ENCODE data around the gene KASH5.

KASH5 gene

DNA sequence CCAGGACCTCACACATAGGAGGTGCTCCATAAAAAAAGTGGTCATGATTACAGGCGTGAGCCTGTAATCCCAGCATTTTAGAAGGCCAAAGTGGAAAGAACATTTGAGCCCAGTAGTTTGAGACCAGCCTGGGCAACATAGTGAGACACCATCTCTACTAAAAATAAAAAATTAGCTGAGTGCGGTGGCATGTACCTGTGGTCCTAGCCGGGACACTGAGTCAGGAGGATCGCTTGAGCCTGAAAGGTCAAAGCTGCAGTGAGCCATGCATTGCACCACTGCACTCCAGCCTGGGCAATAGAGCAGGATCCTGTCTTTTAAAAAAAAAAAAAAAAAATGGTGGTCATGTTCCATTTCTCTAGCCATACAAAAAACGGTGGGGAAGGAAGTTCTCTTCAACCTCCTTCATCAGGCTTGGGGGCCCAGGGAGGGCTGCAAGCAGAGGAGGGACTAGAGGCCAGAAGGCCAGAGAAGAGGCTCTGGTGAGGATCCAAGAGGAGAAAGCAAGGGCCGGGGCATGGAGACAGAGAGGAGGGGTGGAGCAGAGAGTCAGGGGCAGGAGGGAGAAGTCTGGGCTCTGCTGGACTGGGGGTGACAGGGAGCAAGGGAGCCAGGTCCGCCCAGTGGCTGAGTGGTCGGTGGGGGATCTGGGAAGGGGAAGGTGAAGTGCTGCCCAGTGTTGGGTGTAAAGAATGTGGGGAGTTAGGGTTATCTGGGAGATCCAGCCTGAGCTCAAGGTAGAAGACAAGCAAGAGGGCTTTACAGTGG is 8.9 kb downstream of the KASH5 start:
- no peak for DNase-seq

DNA sequence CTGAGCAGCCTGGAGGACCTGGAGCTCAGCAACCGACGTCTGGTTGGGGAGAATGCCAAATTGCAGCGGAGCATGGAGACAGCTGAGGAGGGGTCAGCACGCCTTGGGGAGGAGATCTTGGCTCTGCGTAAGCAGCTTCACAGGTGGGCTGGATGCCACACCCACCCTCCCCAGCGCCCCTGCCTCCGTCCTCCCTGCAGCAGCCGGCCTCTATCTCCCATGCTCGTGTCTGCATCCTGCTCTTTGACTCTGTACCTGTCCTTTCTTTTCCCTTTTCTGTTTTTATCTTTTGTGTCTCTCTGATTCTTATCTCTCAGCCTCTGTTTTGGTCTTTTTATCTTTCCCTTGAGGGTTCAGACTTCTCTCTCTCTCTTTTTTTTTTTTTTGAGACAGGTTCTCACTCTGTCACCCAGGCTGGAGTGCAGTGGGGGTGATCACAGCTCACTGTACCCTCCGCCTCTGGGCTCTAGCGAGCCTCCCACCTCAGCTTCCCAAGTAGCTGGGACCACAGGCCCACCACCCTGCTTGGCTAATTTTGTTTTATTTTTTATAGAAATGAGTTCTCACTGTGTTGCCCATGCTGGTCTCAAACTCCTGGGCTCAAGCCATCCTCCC is 10.1 kb downstream of the KASH5 start:
- no peak for DNase-seq

DNA sequence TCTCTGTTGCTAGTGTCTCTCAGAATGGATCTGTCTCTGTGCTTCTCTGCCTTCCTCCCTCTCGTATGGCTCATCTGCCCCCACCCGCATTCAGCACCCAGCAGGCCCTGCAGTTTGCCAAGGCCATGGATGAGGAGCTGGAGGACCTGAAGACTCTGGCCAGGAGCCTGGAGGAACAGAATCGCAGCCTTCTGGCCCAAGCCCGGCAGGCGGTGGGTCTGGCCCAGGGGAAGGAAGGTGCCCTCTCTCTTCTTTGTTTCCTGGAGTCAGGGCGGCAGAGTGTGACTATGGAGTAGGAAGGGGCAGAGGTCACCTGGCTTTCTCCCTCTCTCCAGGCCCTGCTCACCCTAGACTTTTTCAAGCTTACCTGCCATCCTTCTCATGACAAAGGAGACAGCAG is 10.9 kb downstream of the KASH5 start:
- DNase-seq = no peak

DNA sequence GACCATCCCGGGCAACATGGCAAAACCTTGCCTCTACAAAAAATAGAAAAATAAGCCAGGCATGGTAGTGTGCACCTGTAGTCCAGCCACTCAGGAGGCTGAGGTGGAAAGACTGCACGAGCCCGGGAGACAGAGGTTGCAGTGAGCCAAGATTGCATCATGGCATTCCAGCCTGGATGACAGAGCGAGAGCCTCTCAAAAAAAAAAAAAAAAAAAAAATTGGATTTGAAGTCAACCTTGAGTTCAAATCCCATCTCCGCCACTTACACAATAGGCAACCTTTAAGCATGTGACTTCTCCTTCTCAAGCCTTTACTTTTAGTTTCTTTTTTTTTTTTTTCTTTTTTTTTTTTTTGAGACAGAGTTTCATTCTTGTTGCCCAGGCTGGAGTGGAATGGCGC is 12.0 kb downstream of the KASH5 start:
- no peak for DNase-seq

DNA sequence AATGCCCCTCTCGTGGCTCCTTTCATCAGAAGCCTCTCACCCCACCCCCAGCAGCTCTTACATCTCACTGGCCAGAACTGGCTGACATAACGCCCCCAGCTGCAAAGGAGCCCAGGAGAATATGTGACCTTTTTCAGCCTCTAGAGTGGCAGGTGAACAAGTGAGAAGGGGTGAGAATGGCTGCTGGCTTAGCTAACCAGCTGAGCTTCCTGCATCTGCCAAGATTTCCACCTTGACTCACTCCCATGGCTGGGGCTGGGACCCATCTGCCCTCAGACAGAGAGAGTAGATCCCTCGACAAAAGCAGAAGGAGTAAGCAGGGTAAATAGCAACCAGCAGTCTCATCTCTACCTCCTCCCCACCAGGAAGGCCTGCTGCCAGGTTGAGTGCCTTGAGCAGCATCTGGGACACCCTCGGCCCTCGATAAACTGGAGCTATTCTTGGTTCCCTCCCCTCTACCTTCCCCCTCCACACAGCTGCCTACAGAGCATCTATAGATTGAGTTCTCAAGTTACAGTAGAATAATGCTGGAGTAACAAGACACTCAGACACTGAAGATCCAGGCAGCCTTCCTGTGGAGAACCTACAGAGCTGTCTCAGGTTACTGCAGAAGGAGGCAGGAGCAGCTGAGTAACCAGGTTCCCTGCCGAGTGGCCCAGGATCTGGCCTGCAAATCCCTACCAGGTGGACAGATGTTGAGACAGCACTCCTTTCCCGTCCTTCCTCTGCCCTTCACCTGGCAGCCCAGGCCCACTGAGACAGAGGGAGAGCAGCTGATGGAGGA is 15.5 kb downstream of the KASH5 start:
- DNase-seq = no peak

DNA sequence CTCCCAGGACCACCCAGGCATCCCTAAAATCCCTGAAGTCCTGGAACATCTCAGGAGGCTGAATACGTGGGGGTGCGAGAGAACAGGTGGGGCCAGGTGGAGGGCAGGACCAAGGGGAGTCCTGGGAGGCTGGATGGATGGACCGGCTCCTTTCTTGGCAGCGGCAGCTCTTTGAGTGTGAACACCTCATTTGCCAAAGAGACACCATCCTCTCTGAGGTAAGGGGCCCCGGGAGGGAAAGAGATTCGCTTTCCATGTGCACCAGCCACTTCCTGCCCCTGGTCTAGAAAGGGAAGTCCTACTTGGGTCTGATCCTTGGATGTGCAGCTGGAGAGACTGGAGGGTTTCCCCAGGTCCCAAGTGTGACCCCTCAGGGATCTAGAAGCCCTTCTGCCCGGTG is 19.0 kb downstream of the KASH5 start:
- DNase-seq = no peak

DNA sequence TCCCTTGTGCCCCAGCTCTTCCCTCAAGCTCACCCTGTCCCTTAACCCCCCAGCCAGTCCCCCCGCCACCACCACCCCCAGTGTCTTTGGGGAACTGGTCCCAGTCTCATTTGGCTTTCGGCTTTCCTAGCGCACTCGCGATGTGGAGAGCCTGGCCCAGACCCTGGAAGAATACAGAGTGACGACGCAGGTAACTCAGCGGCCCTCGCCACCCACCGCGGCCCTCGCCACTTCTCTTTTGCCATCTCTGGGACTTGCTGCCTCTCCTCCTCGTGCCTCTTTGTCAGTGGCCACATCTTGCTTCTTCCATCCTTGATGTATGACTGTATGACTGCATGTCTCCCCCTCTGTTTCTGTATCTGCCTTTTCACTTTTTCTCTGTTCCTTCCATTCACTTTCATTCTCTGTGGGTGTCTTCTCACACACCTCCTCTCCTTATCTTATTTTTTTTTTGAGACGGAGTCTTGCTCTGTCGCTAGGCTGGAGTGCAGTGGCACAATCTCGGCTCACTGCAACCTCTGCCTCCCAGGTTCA is 19.5 kb downstream of the KASH5 start:
- no peak for DNase-seq

DNA sequence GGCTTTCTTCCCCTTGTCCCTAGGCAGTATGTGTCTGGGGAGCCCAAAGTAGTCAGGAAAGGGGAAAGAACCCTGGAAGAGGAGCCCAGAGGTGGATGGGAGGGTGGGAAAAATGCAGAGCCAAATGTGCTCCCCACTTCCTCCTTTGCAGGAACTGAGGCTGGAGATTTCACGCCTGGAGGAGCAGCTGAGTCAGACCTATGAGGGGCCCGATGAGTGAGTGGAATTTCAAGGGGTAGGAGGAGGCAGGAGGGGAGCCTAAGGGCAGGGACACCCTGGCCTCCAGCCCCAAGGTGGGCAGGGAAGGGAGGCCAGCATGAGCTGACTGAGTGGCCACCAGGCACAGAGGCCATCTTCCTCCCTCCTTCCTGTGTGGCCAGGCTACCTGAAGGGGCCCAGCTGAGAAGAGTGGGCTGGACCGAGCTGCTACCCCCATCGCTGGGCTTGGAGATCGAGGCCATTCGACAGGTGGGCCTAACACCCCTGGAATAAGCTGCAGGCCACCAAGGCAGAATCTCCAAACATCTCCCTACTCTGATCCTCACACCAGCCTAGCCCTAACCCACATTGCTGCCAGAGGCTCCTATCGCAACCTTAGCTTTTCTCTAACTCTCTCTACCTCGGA is 20.9 kb downstream of the KASH5 start:
- no peak for DNase-seq

DNA sequence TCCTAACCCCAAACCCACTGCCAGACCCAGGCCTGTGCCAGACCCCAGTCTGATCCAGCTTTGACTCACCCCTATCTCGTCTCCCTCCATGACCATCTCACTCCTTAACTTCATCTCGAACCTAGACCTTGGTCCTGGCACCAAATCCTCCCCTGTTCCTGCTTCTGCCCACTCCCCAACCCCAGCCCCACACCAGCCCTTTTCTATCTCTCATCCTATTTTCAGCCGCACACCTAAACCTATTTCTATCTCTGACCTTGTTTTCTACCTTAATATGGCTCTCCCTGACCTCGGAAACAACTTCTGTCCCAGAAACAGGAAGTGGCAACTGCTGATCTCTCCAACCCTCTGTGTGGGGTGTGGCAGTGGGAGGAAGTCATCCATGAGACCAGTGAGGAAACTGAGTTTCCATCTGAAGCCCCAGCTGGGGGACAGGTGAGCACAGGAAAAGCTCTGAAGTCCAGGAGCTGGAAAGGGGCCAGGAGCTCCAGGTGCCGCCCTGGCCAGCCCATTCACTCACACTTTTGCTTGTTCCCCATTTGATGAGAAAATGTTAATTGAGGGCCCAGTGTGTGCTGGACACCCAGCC is 21.5 kb downstream of the KASH5 start:
- DNase-seq = peak in 1 of 5 donors; percentile 52

DNA sequence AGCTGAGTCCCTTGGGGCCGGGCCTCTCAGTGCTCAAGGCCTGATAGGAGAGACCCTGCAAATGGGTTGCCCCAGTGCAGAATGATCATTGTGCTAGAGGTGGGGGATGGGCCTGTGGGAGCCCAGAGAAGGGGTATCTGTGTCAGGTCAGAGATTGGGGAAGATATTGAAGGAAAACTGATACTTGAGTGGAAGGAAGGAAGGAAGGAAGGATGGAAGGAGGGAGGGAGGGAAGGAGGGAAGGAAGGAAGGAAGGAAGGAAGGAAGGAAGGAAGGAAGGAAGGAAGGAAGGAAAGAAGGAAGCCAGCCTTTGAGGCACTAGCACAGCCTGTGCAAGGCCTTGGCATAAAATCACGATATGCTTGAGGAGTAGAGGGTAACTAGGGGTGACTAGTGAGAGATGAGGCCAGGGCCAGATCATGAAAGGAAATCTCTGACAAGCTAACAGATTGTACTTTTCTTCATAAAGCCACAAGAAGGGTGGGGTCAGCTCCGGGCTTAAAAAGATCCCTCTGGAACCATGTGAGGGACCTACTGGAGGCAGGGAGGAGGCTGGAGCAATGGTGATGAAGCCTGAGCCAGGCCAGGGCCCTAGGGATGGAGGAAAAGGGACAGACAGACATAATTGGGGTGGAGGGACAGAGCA is 23.8 kb downstream of the KASH5 start:
- no peak for DNase-seq

DNA sequence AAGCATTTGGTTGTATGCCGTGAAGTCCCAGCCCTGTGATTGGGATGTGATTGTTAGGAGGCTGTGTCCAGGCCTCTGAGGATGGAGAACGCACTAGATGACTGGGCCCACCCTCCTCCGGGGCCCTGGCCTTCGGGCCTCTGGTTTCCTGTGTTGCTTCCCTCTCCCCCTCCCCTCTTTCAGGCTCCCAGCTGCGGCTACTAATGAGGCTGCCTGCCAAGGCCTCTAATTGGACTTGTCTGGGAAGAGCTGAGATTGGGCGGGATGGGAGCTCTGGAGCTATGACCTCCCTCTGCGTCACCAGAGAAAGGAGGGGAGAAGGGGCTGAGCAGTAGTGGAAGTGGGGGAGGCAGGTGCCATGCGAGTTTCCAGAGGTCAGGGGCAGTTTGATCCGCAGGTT is 25.3 kb downstream of the KASH5 start:
- no peak for DNase-seq

DNA sequence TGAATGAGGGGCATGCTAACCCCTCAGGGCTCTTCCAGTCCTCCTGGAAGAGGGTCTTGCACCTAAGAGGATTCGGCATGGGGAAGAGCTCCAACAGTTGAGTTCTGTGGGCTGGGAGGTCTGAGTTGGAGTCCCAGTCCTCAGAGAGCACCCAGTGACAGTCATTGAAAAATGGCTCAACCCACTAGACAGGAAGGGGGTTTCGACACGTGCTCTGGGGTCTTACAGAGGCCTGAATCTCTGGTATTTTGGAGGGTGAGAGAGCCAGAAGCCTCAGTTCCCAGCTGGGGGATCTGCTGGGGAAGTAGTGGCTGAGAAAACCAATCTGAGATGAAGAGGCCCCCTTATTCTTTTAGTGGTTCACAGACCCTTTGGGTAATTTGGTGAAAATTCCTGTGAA is 26.2 kb downstream of the KASH5 start:
- no peak for DNase-seq

DNA sequence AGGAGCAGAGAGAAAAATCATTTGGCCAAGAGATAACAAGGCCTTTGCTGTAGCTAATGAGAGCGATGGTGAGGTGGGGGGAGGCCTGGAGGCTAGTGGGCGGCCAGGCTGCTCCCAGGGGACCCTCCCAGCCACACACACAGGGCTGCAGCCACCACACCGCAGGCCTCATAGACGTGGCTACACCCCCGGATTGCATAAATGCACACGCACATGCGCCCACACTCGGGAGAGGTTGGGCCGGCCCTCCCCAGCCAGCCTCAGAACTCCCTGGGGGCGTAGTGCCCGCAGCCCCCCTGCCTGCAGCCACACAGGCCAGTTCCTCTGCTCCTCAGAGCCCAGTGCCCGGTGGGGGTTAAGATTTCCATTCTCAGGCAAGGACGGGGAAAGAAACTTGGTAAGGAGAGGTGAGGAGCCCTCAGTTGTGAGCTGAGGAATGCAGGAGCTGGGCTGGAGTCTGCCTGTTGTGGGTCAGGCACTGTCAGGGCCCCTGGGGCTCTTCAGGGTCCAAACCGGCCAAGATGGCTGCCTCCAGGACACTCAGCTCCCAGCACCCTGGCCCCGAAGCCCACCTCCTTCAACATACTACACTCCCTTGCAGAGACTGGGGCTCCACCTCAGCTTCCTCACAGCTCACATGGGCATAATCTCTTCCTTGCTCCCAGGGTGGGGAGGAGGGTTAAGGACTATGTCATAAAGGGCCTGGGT is 27.2 kb downstream of the KASH5 start:
- no peak for DNase-seq

DNA sequence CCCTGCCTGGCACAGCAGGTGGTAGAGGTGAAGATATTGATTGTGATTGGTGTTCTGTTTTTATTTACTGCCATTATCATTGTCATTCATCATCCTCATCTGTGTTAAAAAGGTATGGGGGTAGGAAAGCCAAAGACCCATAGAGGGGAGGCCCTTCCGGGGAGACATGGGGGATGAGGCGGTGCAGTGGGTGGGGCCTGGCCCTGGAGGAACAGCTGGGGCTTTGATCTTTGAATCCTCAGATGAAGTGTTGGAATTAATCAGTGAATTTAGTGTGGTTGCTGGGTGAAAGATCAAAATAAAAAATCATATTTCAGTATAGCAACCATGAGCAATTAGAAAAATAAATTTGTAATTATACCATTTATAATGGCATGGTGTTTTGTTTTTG is 27.8 kb downstream of the KASH5 start:
- DNase-seq = no peak

DNA sequence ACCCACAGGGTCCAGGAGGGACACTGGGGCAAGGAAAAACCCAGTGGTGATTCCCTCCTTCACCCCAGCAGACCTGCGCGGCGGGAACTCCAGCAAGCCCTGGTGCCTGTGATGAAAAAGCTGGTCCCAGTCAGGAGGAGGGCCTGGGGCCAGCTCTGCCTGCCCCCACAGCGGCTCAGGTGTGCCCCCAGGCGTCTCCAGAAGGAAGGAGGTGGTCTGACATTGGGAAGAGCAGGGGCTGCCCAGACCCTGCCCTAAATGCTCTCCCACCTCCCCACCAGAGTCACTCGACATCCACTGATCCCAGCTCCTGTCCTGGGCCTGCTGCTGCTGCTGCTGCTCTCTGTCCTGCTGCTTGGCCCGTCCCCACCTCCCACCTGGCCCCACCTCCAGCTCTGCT is 29.0 kb downstream of the KASH5 start:
- no peak for DNase-seq

DNA sequence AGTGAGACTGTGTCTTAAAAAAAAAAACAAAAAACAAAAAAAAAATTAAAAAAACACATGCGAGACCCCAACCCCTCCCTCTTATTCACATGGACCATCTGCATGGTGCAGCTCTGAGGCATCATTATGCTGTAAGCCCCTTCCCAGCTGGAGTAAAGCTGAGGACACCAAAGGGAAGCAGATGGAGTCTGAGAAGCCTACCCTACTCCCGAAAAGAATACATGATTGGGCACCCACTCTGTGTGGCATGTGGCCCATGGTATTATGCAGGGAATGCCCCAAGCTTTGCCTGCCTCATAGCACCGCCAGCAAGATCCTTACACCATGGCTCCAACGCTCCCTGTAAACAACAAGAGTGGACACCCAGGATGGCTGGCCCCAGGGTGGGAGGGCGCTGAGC is 30.5 kb downstream of the KASH5 start:
- no peak for DNase-seq

DNA sequence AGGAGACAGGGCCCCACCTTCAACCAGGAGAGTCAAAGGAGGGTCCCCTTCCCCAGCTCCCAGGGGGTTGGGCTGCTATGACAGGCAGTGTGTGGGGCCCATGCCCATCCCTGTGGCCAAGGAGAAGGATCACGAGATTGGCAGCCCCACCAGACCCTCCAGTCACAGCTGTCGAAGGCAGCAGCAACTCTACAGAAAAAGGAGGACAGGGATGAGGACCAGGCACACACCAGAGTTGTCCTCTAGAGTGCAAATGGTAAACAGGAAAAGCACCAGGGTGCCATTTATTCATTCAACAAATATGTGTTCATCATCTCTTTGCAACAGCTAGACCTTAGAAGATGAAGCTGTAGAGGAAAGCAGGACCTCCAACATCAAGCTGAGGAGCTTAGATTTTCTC is 31.1 kb downstream of the KASH5 start:
- DNase-seq = no peak

DNA sequence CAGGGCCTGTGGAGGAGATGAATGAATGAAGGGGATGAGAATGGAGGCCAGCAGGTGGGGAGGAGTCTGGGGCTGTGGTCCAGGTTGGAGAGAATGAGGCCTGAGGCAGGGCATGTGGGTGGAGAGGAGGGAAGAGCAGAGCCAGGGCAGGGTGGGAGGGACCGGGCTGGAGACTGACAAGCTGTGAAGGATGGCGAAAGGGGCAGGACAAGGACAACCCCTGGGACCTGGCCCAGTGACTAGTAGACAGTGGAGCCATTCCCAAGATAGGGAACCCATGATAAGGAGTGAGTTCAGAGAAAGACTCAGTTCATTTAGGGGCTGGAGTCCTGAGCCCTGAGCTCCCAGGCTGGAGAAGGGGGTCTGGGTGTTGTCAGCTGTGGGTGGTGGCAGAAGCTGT is 32.2 kb downstream of the KASH5 start:
- no peak for DNase-seq

DNA sequence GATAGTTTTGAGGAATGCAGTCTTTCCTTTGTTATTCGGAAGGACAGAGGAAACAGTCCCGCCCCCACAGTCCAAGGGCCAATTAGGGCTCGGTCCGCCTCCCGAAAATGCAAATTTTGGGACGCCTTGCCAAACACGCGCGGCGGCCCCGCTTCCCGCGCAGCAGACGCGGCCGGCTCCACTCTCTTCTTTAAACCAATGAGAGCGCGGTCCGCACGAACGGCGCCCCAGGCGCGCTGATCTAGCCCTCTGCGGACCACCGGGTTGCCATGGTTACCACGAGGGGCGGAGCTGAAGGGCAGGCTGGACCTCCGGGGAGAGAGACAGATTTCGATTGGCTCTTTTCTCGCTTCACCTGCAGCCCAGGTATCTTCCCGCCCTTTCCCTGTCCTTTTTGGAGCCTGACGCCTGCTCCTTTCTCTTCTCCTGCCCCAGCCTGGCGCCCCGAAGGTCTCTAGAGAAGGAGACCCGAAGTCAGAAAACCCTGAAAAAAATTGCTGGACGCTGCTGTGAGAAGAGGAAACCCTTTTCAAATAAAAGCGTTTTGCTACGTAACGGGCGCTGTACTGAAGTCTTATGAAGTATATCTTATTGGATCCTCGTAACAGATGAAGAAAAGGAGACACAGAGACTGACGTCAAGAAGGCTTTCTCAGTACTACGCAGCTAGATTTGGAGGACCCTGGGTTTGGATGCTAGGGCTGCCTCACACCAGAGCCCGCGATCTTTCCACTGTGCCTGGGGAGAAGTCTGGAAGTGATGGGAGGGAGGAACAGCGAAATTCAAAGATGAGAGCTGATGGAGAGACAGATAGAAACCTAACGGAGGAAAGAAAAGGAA is 33.2 kb downstream of the KASH5 start:
- DNase-seq = peak in 1 of 5 donors; percentile 39

DNA sequence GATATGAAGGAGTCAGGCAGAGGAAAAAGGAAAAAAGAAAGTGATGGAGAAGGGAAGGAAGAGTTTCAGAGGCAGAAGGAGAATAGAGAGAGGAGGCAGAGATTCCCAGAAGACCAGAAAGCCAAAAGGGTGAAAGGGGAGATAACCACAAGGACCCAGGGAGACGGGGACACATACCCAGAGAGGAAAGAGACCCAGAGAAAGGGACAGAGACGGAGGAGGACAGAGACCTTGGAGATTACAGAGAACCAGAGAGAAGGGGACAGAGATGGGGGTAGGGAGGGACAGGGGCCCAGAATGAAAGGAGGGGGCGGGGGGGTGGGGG is 33.8 kb downstream of the KASH5 start:
- no peak for DNase-seq

All from T-helper 1 cell (primary cell).